Measurements from ENCODE around the gene RALGAPB. TPM values are rescaled to one million over a fixed set of nuclear protein-coding genes. Genes with fewer than 3 reads are reported as not detected.

RALGAPB gene
- total RNA-seq = 14.1 and 14.6 TPM in 2 replicates

DNA sequence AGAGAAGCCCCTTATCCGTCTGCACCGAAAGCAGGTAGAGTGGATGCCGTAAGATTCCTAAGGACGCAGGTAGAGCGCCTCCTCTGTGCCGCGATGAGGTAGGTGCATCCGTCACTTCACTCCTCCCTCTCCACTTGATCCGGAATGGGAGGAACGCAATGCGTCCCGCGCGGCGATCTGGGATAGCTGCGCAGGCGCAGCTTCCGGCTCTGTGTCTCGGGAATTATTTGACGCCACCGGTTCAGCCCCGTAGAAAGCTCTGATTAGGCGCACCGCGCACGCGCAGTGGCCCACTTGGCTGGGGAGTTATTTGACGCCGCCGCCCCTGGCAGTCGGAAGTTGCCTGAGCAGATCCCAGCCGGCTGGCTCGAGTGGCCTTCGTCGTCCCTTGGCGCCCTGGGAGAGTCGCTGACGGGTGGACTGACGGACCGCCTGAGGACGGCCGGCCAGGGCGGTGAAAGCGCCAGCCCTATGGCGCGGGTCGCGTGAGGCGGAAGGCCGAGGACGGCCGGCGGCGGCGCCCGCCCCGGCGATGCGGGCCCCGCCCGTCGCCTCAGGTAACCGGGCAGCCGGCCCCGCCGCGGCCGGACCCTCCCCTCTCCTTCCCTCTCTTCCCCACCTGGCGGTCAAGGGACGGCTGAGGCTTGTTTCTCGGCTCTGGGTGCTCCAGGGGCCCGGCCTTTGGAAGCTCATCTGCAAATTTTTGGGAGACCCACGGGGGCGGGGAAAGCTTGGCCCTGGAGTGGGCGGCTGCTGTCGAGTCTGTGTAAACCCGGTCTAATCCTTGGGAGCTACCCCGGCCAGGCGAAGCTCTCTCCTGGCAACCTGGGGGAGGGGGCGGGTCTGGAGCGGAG, at the start of gene RALGAPB:
TSS of gene RALGAPB (plus strand) at position 331 of the 854 bp plus-strand sequence. CDS start 15,590 bp downstream, outside the sequence.

DNA sequence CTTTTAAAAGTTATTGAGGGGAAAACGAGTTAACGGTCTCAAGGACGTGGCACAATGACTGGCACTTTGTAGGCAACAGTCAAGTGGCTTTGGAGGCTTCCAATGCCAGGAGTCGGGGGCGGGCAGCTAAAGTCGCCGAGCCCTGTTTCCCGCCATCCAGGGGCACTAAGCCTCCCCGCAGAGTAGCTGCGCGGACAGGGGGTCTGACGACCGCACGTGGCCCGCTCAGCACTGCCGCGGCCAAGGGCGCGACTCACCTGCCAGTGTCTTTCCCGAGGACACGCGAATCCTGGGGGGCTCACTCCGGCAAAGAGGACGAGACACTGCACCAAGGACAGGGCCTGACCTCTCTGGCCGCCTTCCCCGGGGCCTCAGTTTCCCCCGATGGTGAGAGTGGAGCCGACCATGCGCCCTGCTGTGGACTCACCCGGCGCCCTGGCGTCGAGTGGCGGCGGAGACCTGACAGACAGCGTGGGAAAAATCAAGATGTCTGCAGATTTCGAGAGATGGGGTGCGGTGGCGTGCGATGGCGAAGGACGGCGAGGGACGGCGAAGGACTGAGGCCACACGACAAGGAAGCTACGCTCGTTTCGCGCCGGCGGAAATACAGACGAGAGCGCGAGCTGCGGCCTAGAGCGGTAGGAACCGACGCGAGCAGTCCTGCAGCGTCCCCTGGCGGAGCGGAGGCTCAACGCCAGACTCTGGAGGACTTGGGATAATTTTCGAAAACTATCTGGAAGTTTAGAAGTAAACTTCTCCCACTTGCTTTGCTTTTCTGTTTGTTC, 37.7 kb upstream of the RALGAPB start, which contains the start of gene SNHG17:
TSS of gene SNHG17 (minus strand) at position 559 of the 785 bp plus-strand sequence.

DNA sequence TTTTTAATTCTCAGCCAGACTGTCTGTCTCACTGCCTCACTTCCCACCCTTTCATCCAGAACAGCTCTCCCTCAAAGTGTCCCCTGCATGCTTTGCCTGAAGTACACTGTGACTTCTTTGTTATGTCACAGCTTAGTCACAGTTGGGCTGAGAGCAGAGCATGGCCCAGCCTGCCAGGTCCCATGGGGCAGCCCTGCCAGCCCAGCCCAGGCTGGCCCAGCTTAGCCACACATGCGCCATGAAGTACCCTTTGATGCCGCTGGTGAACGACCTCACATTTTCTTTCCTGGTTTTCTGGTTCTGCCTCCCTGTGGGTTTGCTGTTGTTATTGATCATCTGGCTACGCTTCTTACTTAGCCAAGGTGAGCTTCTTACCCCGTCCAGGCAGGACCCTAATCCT, 108.4 kb downstream of the RALGAPB start, which contains the start of gene ADIG:
TSS of gene ADIG (plus strand) at position 185 of the 400 bp plus-strand sequence. CDS start at position 239, 54 bp downstream.

DNA sequence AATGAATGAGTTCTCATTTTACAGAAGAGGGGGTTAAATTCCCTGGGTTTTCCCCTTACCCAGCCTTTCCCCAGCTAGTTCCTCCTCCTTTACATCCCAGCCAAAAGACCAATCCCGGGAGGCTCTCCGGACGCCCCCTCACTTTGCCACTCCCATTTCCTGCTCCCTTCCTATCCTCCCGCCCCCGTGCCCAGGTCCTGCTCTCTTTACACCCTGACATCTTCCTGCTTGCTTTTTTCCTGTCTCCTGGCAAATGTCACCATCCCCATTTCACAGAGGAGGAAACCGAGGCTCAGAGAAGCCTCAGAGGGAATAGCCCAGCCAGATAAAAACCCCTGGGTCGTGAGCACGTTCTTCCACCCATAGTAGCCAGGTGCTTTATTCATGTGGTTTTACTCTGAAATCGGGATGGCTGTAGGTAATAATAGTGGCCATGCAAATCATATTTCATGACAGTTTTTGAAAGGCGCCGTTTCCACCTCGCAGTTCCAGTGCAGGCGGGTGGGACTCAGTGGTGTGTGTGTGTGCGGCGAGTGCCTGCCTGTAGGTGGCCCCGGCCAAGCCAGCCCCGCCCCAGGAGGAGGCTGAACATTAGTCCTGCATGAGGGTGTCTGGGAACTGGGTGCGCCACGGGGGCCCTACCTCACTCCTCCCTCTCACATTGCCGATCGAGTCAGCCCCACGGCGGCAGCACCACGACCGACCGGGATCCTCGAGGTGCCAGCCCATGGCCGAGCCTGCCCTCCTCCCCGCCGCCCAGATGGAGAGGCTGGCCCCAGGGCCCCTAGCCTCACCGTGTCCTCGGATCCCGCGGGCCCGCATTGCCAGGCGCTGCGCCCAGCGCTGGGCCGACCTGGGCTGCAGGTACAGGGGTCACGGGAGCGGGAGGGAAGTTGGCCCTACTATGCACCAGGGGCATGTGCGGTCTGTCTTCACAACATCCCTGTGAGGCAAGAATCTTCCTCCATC, 128.9 kb downstream of the RALGAPB start, which contains the start of gene ARHGAP40:
TSS of gene ARHGAP40 (plus strand) at position 594 of the 969 bp plus-strand sequence.

Other genes with a start within 250 kb of the RALGAPB start
- gene KIAA1755, start 212.1 kb upstream of the RALGAPB start, total RNA-seq = 0.89 and 1.5 TPM in 2 replicates
- not detected in 2 replicates for gene BPI, start 168.7 kb upstream of the RALGAPB start, total RNA-seq
- not detected in 2 replicates for gene LBP, start 126.4 kb upstream of the RALGAPB start, total RNA-seq
- gene SNHG17, start 37.5 kb upstream of the RALGAPB start, total RNA-seq = 12.8 and 15.6 TPM in 2 replicates
- gene ADIG, start 108.4 kb downstream of the RALGAPB start, total RNA-seq = not detected in 2 replicates
- gene ARHGAP40, start 129.0 kb downstream of the RALGAPB start, total RNA-seq = not detected in 2 replicates